GM23338 (cell line): ENCODE data around the gene CCDC40. TPM values are rescaled to one million over a fixed set of nuclear protein-coding genes. Genes with fewer than 3 reads are reported as not detected.

Experiments used
- ATAC-seq: fragments of 200-7000 bp; cut with Tn5 transposase; 3 replicates; pipeline ENCODE4 v1.9.1; 2020
- DNase-seq: peaks from one replicate; pipeline ENCODE4 v3.0.0-alpha.2; 2015; ENCODE audit warnings: low spot score
- H2AFZ ChIP-seq: fragments of 200-600 bp; sonication (generic); 2 replicates; pipeline ENCODE4 v1.8.0; 2016; ENCODE audit warnings: antibody characterized with exemption, mild to moderate bottlenecking, moderate library complexity
- H3F3A ChIP-seq: fragments of 200-600 bp; sonication (generic); replicated peaks from 2 replicates; pipeline ENCODE4 v1.8.0; 2017; ENCODE audit warnings: antibody characterized with exemption, mixed run types, low read depth
- H3K27ac ChIP-seq: fragments of 200-600 bp; sonication (generic); 2 replicates; pipeline ENCODE4 v1.6.1; 2016; ENCODE audit warnings: low read depth
- H3K27me3 ChIP-seq: fragments of 200-600 bp; sonication (generic); 2 replicates; pipeline ENCODE4 v1.8.0; 2016; ENCODE audit warnings: mild to moderate bottlenecking, mixed run types, moderate library complexity; ENCODE audit not compliant: insufficient read depth
- H3K36me3 ChIP-seq: fragments of 200-600 bp; sonication (generic); 2 replicates; pipeline ENCODE4 v1.8.0; 2016; ENCODE audit warnings: mild to moderate bottlenecking; ENCODE audit not compliant: insufficient read depth
- H3K4me1 ChIP-seq: fragments of 200-600 bp; sonication (generic); 2 replicates; pipeline ENCODE4 v1.8.0; 2016; ENCODE audit warnings: mild to moderate bottlenecking, moderate library complexity; ENCODE audit not compliant: insufficient read depth
- H3K4me2 ChIP-seq: fragments of 200-600 bp; sonication (generic); 2 replicates; pipeline ENCODE4 v1.7.1; 2017; ENCODE audit warnings: mixed run types
- H3K4me3 ChIP-seq: fragments of 200-600 bp; sonication (generic); 2 replicates; pipeline ENCODE4 v1.6.1; 2016; ENCODE audit warnings: mixed run types
- H3K79me2 ChIP-seq: fragments of 200-600 bp; sonication (generic); replicated peaks from 2 replicates; pipeline ENCODE4 v1.8.0; 2017; ENCODE audit warnings: mild to moderate bottlenecking; ENCODE audit not compliant: insufficient read depth
- H3K9me2 ChIP-seq: fragments of 200-600 bp; sonication (generic); 2 replicates; pipeline ENCODE4 v1.8.0; 2017; ENCODE audit not compliant: insufficient read depth
- H4K20me1 ChIP-seq: fragments of 200-600 bp; sonication (generic); replicated peaks from 2 replicates; pipeline ENCODE4 v1.8.0; 2017; ENCODE audit warnings: mild to moderate bottlenecking; ENCODE audit not compliant: insufficient read depth
- H3K27ac Mint-ChIP-seq: 2 replicates; pipeline ENCODE4 v1.8.0; 2020; ENCODE audit warnings: inconsistent platforms, mild to moderate bottlenecking, moderate library complexity, mixed read lengths
- H3K27me3 Mint-ChIP-seq: 3 replicates; pipeline ENCODE4 v1.8.0; 2022; ENCODE audit warnings: low read depth, mild to moderate bottlenecking, moderate library complexity, mixed read lengths, inconsistent platforms; ENCODE audit not compliant: insufficient read depth, poor library complexity
- H3K36me3 Mint-ChIP-seq: 3 replicates; pipeline ENCODE4 v1.8.0; 2021; ENCODE audit warnings: low read depth, mild to moderate bottlenecking, inconsistent platforms, moderate library complexity, mixed read lengths
- H3K4me1 Mint-ChIP-seq: 3 replicates; pipeline ENCODE4 v1.8.0; 2020; ENCODE audit warnings: mild to moderate bottlenecking, inconsistent platforms, mixed read lengths
- H3K4me3 Mint-ChIP-seq: 3 replicates; pipeline ENCODE4 v1.8.0; 2021; ENCODE audit warnings: moderate library complexity, mild to moderate bottlenecking, inconsistent platforms, mixed read lengths
- H3K9me3 Mint-ChIP-seq: 3 replicates; pipeline ENCODE4 v1.8.0; 2020; ENCODE audit warnings: moderate library complexity, mild to moderate bottlenecking, inconsistent platforms, mixed read lengths
- CREB1 ChIP-seq: fragments of 250-450 bp; sonication (Bioruptor Pico); IDR thresholded peaks from 2 replicates; pipeline ENCODE4 v1.5.0; 2020; ENCODE audit warnings: low read depth, mild to moderate bottlenecking, moderate library complexity
- NANOG ChIP-seq: IDR thresholded peaks from 2 replicates; pipeline ENCODE4 v1.6.1; 2016; ENCODE audit warnings: antibody characterized with exemption, borderline replicate concordance
- POLR2AphosphoS5 ChIP-seq: IDR thresholded peaks from 2 replicates; pipeline ENCODE4 v1.6.1; 2016; ENCODE audit warnings: antibody characterized with exemption, low read depth
- STAT1 ChIP-seq: IDR thresholded peaks from one replicate; pipeline ENCODE4 v1.6.1; 2016; ENCODE audit warnings: antibody characterized with exemption; ENCODE audit not compliant: unreplicated experiment
- ZNF114 ChIP-seq: fragments of 250-450 bp; sonication (Bioruptor Pico); IDR thresholded peaks from 2 replicates; pipeline ENCODE4 v1.5.0; 2020; ENCODE audit warnings: mild to moderate bottlenecking, moderate library complexity
- ZNF331 ChIP-seq: fragments of 250-450 bp; sonication (Bioruptor Pico); IDR thresholded peaks from 2 replicates; pipeline ENCODE4 v1.5.0; 2020; ENCODE audit warnings: low read depth, mild to moderate bottlenecking, moderate library complexity
- polyA plus RNA-seq: library from polyadenylated mRNA; unstranded; fragments of >200 nt; fragmentation: Nextera tagmentation; extraction: Ambion mirVana; gene quantifications from 2 replicates; pipeline ENCODE4 v1.2.1, GENCODE V29; 2016
- total RNA-seq: library from RNA; depleted of rRNA; stranded (reverse); fragments of >200 nt; shearing (Covaris generic); gene quantifications from 2 replicates; pipeline ENCODE4 v1.2.3, GENCODE V29; 2014
- TF ChIP-seq, protein P1 (sequence below): IDR thresholded peaks from one replicate; pipeline ENCODE4 v1.6.1; 2018; ENCODE audit warnings: antibody characterized with exemption; ENCODE audit not compliant: unreplicated experiment
- TF ChIP-seq, protein P2 (sequence below): IDR thresholded peaks from 2 replicates; pipeline ENCODE4 v1.6.1; 2016; ENCODE audit warnings: antibody characterized with exemption
- TF ChIP-seq, protein P3 (sequence below), 2 experiments: fragments of 200-600 bp in 1 of 2; sonication (generic) in 1 of 2; conservative IDR thresholded peaks; 2 replicates each; pipeline versions ENCODE4 v1.5.1 to v1.6.1; 2016 to 2017; ENCODE audit warnings: antibody characterized with exemption in 2 of 2, low read depth in 2 of 2, mild to moderate bottlenecking in 2 of 2, moderate library complexity in 1 of 2

CCDC40 gene
- total and polyA plus RNA-seq, 2 experiments from 2014 or later = 7.6 to 8.1 TPM

DNA sequence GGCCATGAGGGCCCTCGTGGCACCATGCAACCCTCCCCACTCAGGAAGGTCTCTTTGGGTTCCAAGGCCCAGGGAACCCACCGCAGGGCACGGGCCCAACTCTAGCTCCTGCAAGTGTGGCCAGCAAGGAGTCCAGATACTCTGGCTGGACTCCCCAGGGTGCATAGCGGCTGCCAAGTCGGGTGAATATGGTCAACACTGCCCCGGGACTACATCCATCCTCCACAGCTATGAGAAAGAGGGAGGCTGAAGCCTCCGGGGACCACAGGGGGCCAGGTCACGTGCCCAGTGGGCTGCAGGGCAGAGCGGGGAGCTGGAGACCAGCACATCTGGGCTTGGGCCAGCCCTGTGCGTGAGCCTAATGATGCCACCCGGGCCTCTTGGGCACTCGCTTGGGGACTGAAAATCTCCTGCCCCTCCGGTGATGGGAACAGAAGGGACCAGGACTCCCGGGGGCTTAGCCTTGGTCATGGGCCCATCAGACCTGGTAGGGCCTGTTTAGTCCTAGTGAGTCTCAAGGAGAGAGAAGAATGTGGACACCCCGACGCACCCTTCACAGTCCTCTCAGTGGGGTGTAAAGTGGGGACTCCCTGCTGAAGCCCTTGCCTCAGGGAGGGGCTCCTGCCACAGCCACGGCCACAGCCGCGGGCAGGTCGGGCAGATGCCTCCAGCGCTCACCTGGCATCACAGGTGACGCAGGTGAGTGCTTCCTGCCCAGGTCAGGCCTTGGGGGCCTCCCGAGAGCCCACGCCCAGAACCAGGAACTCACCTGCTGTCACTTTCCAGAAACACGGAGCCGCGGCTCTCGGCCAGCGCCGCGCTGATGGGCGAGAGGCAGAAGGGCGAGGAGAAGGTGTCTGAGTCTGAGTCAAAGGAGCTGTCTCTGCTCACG lies 26.8 kb upstream of the CCDC40 start (continued):
- TF ChIP-seq, protein P1, sequence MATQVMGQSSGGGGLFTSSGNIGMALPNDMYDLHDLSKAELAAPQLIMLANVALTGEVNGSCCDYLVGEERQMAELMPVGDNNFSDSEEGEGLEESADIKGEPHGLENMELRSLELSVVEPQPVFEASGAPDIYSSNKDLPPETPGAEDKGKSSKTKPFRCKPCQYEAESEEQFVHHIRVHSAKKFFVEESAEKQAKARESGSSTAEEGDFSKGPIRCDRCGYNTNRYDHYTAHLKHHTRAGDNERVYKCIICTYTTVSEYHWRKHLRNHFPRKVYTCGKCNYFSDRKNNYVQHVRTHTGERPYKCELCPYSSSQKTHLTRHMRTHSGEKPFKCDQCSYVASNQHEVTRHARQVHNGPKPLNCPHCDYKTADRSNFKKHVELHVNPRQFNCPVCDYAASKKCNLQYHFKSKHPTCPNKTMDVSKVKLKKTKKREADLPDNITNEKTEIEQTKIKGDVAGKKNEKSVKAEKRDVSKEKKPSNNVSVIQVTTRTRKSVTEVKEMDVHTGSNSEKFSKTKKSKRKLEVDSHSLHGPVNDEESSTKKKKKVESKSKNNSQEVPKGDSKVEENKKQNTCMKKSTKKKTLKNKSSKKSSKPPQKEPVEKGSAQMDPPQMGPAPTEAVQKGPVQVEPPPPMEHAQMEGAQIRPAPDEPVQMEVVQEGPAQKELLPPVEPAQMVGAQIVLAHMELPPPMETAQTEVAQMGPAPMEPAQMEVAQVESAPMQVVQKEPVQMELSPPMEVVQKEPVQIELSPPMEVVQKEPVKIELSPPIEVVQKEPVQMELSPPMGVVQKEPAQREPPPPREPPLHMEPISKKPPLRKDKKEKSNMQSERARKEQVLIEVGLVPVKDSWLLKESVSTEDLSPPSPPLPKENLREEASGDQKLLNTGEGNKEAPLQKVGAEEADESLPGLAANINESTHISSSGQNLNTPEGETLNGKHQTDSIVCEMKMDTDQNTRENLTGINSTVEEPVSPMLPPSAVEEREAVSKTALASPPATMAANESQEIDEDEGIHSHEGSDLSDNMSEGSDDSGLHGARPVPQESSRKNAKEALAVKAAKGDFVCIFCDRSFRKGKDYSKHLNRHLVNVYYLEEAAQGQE = no peak
- TF ChIP-seq STAT1 = no peak
- no peak for TF ChIP-seq POLR2AphosphoS5
- no peak for TF ChIP-seq NANOG
- no peak for TF ChIP-seq ZNF331 (CRISPR knock-in tag)
- no peak for TF ChIP-seq CREB1 (CRISPR knock-in tag)
- TF ChIP-seq, protein P2, sequence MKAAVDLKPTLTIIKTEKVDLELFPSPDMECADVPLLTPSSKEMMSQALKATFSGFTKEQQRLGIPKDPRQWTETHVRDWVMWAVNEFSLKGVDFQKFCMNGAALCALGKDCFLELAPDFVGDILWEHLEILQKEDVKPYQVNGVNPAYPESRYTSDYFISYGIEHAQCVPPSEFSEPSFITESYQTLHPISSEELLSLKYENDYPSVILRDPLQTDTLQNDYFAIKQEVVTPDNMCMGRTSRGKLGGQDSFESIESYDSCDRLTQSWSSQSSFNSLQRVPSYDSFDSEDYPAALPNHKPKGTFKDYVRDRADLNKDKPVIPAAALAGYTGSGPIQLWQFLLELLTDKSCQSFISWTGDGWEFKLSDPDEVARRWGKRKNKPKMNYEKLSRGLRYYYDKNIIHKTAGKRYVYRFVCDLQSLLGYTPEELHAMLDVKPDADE = no peak
- no peak for TF ChIP-seq ZNF114 (CRISPR knock-in tag)
- TF ChIP-seq, protein P3, sequence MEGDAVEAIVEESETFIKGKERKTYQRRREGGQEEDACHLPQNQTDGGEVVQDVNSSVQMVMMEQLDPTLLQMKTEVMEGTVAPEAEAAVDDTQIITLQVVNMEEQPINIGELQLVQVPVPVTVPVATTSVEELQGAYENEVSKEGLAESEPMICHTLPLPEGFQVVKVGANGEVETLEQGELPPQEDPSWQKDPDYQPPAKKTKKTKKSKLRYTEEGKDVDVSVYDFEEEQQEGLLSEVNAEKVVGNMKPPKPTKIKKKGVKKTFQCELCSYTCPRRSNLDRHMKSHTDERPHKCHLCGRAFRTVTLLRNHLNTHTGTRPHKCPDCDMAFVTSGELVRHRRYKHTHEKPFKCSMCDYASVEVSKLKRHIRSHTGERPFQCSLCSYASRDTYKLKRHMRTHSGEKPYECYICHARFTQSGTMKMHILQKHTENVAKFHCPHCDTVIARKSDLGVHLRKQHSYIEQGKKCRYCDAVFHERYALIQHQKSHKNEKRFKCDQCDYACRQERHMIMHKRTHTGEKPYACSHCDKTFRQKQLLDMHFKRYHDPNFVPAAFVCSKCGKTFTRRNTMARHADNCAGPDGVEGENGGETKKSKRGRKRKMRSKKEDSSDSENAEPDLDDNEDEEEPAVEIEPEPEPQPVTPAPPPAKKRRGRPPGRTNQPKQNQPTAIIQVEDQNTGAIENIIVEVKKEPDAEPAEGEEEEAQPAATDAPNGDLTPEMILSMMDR (conservative IDR thresholded peaks at IDR 0.05; ENCODE audit: low read depth in 2 of 2) = no peak

DNA sequence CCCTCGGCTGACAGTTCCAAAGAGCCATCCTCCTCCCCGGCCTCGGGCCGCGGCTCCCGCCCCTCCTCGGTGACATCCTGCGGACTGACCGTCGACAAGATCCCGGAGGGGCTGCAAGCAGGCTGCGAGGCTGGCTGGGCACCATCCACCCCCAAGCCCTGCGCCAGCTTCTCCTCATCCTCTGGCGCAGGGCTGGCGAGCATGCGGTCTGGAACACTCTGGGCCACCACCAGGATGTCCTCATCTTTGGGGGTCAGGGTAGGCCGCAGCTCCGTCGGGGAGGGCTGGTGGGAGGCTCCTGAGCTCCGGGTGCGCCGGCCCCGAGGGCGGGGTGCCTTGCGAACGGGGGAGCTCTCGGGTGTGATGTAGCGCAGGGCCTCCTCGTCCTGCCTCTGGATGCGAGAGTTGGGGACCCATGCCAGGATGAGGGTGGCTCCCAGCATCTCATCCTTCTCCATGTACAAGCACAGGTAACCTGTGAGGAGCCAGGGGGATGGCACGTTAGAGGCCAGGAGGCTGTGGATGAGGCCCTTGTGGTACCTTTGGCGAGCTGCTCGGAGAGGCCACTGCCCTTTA lies 26.1 kb upstream of the CCDC40 start:
- no peak for DNase-seq
- no peak for ATAC-seq
- Histone ChIP-seq H3K4me2 (no peak overlapping the region), H3K27ac (no peak overlapping the region), H3K4me1 (peaks cover 8% of the 10 kb centered on the region), H3K27me3 (no peaks in the 10 kb centered on the region), H4K20me1 (peaks cover 16% of the 10 kb centered on the region), H3F3A (peaks cover 5% of the 10 kb centered on the region; the same call in 1 of the 2 replicates), H3K9me2 (no peaks in the 10 kb centered on the region), H3K4me3 (no peak overlapping the region), H2AFZ (no peak overlapping the region), H3K36me3 (peaks cover 4% of the 10 kb centered on the region; the same call in 1 of the 2 replicates), H3K79me2 (peaks cover 21% of the 10 kb centered on the region)
- Mint-ChIP-seq H3K4me1 (peaks cover 16% of the 10 kb centered on the region), H3K4me3 (no peak overlapping the region), H3K36me3 (peaks cover 16% of the 10 kb centered on the region), H3K27ac (no peak overlapping the region), H3K27me3 (peaks cover 6% of the 10 kb centered on the region), H3K9me3 (peaks cover 7% of the 10 kb centered on the region)
- no peak for TF ChIP-seq STAT1
